Hematopoietic multipotent progenitor cell treated with erythropoietin and hydrocortisone succinate and interleukin-3 and kit ligand, for 15 days (in vitro differentiated cells): ENCODE data around the gene TMEFF1.
A peak's percentile ranks its signal among the peaks of the same experiment; 100 is the strongest.

ENCODE experiments used
- DNase-seq: peaks from one replicate; pipeline ENCODE4 v3.0.0-alpha.2; 2015; ENCODE audit warnings: low spot score

The TMEFF1 gene

GRCh38 chr9:100577776-100578448 lies 105.0 kb downstream of the TMEFF1 start, which contains the start of gene CAVIN4:
CAVIN4 (plus strand) TSS chr9:100578079; CDS start chr9:100578144, 65 bp downstream.
- DNase-seq, result no peak

- no peak for DNase-seq
Observed at GRCh38 chr9:100578610-100579009, 105.7 kb downstream of the TMEFF1 start.

GRCh38 chr9:100579665-100580064 lies 106.7 kb downstream of the TMEFF1 start:
- no peak for DNase-seq

- no peak for DNase-seq
Observed at GRCh38 chr9:100580257-100580656, 107.3 kb downstream of the TMEFF1 start.

- no peak for DNase-seq
Observed at GRCh38 chr9:100581081-100581480, 108.1 kb downstream of the TMEFF1 start.

GRCh38 chr9:100581661-100582060 lies 108.7 kb downstream of the TMEFF1 start:
- DNase-seq, result no peak

- DNase-seq, result no peak
Observed at GRCh38 chr9:100583014-100583802, 110.3 kb downstream of the TMEFF1 start.

GRCh38 chr9:100584951-100585350 lies 112.0 kb downstream of the TMEFF1 start:
- no peak for DNase-seq

- no peak for DNase-seq
Observed at GRCh38 chr9:100586093-100586492, 113.1 kb downstream of the TMEFF1 start.

- no peak for DNase-seq
Observed at GRCh38 chr9:100587375-100587774, 114.4 kb downstream of the TMEFF1 start.

GRCh38 chr9:100589582-100589981 lies 116.6 kb downstream of the TMEFF1 start:
- no peak for DNase-seq

GRCh38 chr9:100590481-100590880 lies 117.5 kb downstream of the TMEFF1 start:
- DNase-seq, result no peak

GRCh38 chr9:100591139-100591538 lies 118.2 kb downstream of the TMEFF1 start:
- no peak for DNase-seq

GRCh38 chr9:100591639-100592412 lies 118.9 kb downstream of the TMEFF1 start:
- no peak for DNase-seq

- peak; percentile 60 for DNase-seq
Observed at GRCh38 chr9:100595391-100596199, 122.6 kb downstream of the TMEFF1 start.

- DNase-seq, result no peak
Observed at GRCh38 chr9:100597236-100597635, 124.3 kb downstream of the TMEFF1 start.

GRCh38 chr9:100598641-100599145 lies 125.7 kb downstream of the TMEFF1 start:
- DNase-seq, result peak; percentile 29

GRCh38 chr9:100600521-100601079 lies 127.7 kb downstream of the TMEFF1 start:
- DNase-seq, result no peak

GRCh38 chr9:100601216-100601615 lies 128.3 kb downstream of the TMEFF1 start:
- DNase-seq, result peak; percentile 27

GRCh38 chr9:100602342-100602801 lies 129.4 kb downstream of the TMEFF1 start:
- no peak for DNase-seq

- DNase-seq, result no peak
Observed at GRCh38 chr9:100605405-100605804, 132.5 kb downstream of the TMEFF1 start.
